A673 (cell line): ENCODE data around the gene RPL15.
"Not testable (repeated sequence)": the region's sequence is repeated elsewhere in the genome, so short reads cannot be mapped to it uniquely, and the experiment has no call there.

Source experiments
- CTCF ChIP-seq: fragments of 300-800, 200-600 bp; sonication (generic); conservative IDR thresholded peaks from 2 replicates; pipeline ENCODE4 v1.5.1; 2017; ENCODE audit warnings: low read depth, mild to moderate bottlenecking, antibody characterized with exemption, low read length, moderate library complexity, mixed read lengths
- EZH2 ChIP-seq: fragments of 200-600 bp; sonication (generic); IDR thresholded peaks from 2 replicates; pipeline ENCODE4 v1.6.1; 2017; ENCODE audit warnings: borderline replicate concordance, low read depth, mild to moderate bottlenecking, mixed read lengths, antibody characterized with exemption, low read length; ENCODE audit not compliant: poor library complexity, severe bottlenecking

- TF ChIP-seq EZH2, CTCF: not testable (repeated sequence)
Observed at GRCh38 chr3:23870663-23871043, 46.3 kb upstream of the RPL15 start.
